ENCODE results near the gene TBC1D8.

Gene TBC1D8

GRCh38 chr2:101132202-101132601 lies 19.0 kb downstream of the TBC1D8 start:
- Histone ChIP-seq H3K4me3 (ENCODE audit: low read length) (no peak overlapping the region), H3K9me3 (ENCODE audit: control insufficient read depth, low read length) (no peaks in the 10 kb centered on the region), H3K27me3 (replicated peaks; ENCODE audit: control insufficient read depth, insufficient read depth, low read length) (no peaks in the 10 kb centered on the region), H3K4me1 (ENCODE audit: control insufficient read depth, insufficient read depth, low read length) (no peaks in the 10 kb centered on the region), H3K9ac (ENCODE audit: low read length) (no peak overlapping the region), H3K36me3 (ENCODE audit: control insufficient read depth, insufficient read depth, low read length, severe bottlenecking) (no peaks in the 10 kb centered on the region)
- DNase-seq (ENCODE audit: low read depth) = no peak

GRCh38 chr2:101130081-101130480 lies 21.1 kb downstream of the TBC1D8 start:
- H3K9me3 ChIP-seq (ENCODE audit: control insufficient read depth, low read length) = no peaks in the 10 kb centered on the region
- no peaks in the 10 kb centered on the region for H3K27me3 ChIP-seq (replicated peaks; ENCODE audit: control insufficient read depth, insufficient read depth, low read length)
- DNase-seq (ENCODE audit: low read depth) = no peak
- H3K4me1 ChIP-seq (ENCODE audit: control insufficient read depth, insufficient read depth, low read length) = peaks cover 17% of the 10 kb centered on the region
- H3K4me3 ChIP-seq (ENCODE audit: low read length) = no peak overlapping the region
- no peaks in the 10 kb centered on the region for H3K36me3 ChIP-seq (ENCODE audit: control insufficient read depth, insufficient read depth, low read length, severe bottlenecking)
- H3K9ac ChIP-seq (ENCODE audit: low read length) = no peak overlapping the region

DNA sequence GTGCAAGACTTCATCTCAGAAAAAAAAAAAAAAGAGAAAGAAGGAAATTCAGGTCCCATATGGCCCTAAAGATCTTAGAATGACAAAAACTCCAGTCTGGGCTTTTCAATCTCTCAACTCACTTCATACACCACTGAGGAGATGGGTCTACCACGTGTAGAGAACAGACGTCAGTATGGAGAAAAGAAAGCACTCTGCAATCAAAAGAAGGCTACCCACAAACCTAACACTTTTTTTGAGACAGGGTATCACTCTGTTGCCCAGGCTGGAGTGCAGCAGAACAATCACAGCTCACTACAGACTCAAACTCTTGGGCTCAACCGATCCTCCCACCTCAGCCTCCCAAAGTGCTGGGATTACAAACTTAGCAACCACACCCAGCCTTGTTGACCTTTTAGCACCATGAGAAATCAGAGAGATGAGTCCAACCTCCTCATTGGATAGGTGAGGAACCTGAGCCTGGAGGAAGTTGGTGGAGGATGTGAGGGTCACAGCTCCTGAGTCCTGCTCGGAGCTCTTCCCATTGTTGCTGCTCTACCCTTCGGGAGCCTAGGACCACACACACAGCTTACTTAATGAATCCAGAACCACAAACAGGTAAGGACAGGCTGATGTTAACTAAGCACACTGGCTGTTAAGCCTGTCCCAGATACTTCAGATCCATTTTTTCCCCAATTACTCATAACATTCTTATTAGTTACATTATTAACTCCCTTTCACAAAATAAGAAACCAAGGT lies 23.7 kb downstream of the TBC1D8 start:
- H3K9ac ChIP-seq (ENCODE audit: low read length) = no peak overlapping the region
- H3K9me3 ChIP-seq (ENCODE audit: control insufficient read depth, low read length) = no peaks in the 10 kb centered on the region
- no peak for DNase-seq (ENCODE audit: low read depth)
- H3K4me3 ChIP-seq (ENCODE audit: low read length) = no peak overlapping the region
- no peaks in the 10 kb centered on the region for H3K27me3 ChIP-seq (replicated peaks; ENCODE audit: control insufficient read depth, insufficient read depth, low read length)
- peaks cover 40% of the 10 kb centered on the region for H3K4me1 ChIP-seq (ENCODE audit: control insufficient read depth, insufficient read depth, low read length)
- H3K36me3 ChIP-seq (ENCODE audit: control insufficient read depth, insufficient read depth, low read length, severe bottlenecking) = no peaks in the 10 kb centered on the region

DNA sequence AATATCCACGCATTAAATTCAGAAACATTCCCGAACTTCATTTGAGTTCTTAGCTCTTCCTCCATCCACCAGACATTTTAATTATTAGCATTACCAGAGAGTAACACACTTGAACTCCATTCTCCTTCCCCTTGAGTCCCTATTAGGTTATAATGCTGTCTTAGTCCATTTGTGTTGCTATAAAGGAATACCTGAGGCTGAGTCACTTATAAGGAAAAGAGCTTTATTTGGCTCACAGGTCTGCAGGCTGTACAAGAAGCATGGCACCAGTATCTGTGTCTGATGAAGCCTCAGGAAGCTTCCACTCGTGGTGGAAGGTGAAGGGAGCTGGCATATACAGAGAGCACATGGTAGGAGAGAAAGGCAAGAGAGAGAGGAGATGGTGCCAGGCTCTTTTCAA lies 25.4 kb downstream of the TBC1D8 start:
- peak overlapping the region; percentile 12 for H3K9ac ChIP-seq (ENCODE audit: low read length)
- DNase-seq (ENCODE audit: low read depth) = no peak
- peaks cover 48% of the 10 kb centered on the region for H3K4me1 ChIP-seq (ENCODE audit: control insufficient read depth, insufficient read depth, low read length)
- H3K9me3 ChIP-seq (ENCODE audit: control insufficient read depth, low read length) = no peaks in the 10 kb centered on the region
- H3K36me3 ChIP-seq (ENCODE audit: control insufficient read depth, insufficient read depth, low read length, severe bottlenecking) = no peaks in the 10 kb centered on the region
- peak overlapping the region; percentile 29 for H3K4me3 ChIP-seq (ENCODE audit: low read length)
- no peaks in the 10 kb centered on the region for H3K27me3 ChIP-seq (replicated peaks; ENCODE audit: control insufficient read depth, insufficient read depth, low read length)

- Histone ChIP-seq H3K36me3 (ENCODE audit: control insufficient read depth, insufficient read depth, low read length, severe bottlenecking) (no peaks in the 10 kb centered on the region), H3K9me3 (ENCODE audit: control insufficient read depth, low read length) (no peaks in the 10 kb centered on the region), H3K27me3 (replicated peaks; ENCODE audit: control insufficient read depth, insufficient read depth, low read length) (no peaks in the 10 kb centered on the region), H3K9ac (ENCODE audit: low read length) (peak overlapping the region; percentile 12), H3K4me3 (ENCODE audit: low read length) (peak overlapping the region; percentile 29), H3K4me1 (ENCODE audit: control insufficient read depth, insufficient read depth, low read length) (peaks cover 53% of the 10 kb centered on the region)
- DNase-seq (ENCODE audit: low read depth) = peak; percentile 53
These were observed 25.8 kb downstream of the TBC1D8 start for GRCh38 chr2:101125374-101125773.

DNA sequence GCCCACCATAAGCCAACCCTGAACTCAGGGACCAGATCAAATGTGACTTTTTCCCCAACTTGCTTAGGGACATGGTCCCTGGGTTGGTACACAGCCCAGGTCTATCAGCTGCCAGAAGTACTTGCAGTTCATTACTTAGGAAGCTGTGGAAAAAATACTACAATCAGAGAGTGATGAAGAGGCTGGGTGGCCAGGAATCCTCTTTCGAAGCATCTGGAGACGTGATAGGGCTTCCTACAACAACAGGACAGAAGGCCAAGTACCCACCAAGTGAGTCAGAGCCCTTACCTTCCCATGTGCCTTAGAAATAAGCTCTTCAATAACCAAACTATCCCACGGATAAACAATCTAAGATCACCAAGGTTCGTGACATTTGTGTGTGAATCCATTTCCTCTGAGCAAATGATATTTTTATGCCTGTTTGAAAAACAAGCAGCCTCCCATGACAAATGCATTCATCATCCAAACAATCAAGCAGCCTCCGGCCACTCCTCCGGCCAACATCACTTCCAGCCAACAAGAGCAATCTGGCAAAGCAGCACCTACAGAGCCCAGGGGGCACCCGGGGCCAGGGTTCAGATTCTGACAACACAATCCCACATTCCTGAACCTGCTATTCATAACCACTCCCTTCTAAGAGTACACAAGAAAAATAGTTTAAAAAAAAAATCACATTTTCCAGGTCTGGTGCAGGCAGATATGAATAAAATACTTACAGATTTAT lies 26.4 kb downstream of the TBC1D8 start:
- Histone ChIP-seq H3K4me3 (ENCODE audit: low read length) (peak overlapping the region; percentile 70), H3K27me3 (replicated peaks; ENCODE audit: control insufficient read depth, insufficient read depth, low read length) (no peaks in the 10 kb centered on the region), H3K4me1 (ENCODE audit: control insufficient read depth, insufficient read depth, low read length) (peaks cover 58% of the 10 kb centered on the region), H3K36me3 (ENCODE audit: control insufficient read depth, insufficient read depth, low read length, severe bottlenecking) (no peaks in the 10 kb centered on the region), H3K9me3 (ENCODE audit: control insufficient read depth, low read length) (no peaks in the 10 kb centered on the region), H3K9ac (ENCODE audit: low read length) (peak overlapping the region; percentile 73)
- DNase-seq (ENCODE audit: low read depth) = peak; percentile 82

- Histone ChIP-seq H3K4me3 (ENCODE audit: low read length) (peak overlapping the region; percentile 70), H3K4me1 (ENCODE audit: control insufficient read depth, insufficient read depth, low read length) (peaks cover 67% of the 10 kb centered on the region), H3K9me3 (ENCODE audit: control insufficient read depth, low read length) (no peaks in the 10 kb centered on the region), H3K27me3 (replicated peaks; ENCODE audit: control insufficient read depth, insufficient read depth, low read length) (no peaks in the 10 kb centered on the region), H3K36me3 (ENCODE audit: control insufficient read depth, insufficient read depth, low read length, severe bottlenecking) (no peaks in the 10 kb centered on the region), H3K9ac (ENCODE audit: low read length) (peak overlapping the region; percentile 73)
- peak; percentile 31 for DNase-seq (ENCODE audit: low read depth)
These were observed 27.2 kb downstream of the TBC1D8 start for GRCh38 chr2:101123795-101124471.

GRCh38 chr2:101121174-101121573 lies 30.0 kb downstream of the TBC1D8 start:
- DNase-seq (ENCODE audit: low read depth) = no peak
- Histone ChIP-seq H3K27me3 (replicated peaks; ENCODE audit: control insufficient read depth, insufficient read depth, low read length) (no peaks in the 10 kb centered on the region), H3K36me3 (ENCODE audit: control insufficient read depth, insufficient read depth, low read length, severe bottlenecking) (no peaks in the 10 kb centered on the region), H3K9me3 (ENCODE audit: control insufficient read depth, low read length) (no peaks in the 10 kb centered on the region), H3K9ac (ENCODE audit: low read length) (no peak overlapping the region), H3K4me3 (ENCODE audit: low read length) (no peak overlapping the region), H3K4me1 (ENCODE audit: control insufficient read depth, insufficient read depth, low read length) (peaks cover 64% of the 10 kb centered on the region)

DNA sequence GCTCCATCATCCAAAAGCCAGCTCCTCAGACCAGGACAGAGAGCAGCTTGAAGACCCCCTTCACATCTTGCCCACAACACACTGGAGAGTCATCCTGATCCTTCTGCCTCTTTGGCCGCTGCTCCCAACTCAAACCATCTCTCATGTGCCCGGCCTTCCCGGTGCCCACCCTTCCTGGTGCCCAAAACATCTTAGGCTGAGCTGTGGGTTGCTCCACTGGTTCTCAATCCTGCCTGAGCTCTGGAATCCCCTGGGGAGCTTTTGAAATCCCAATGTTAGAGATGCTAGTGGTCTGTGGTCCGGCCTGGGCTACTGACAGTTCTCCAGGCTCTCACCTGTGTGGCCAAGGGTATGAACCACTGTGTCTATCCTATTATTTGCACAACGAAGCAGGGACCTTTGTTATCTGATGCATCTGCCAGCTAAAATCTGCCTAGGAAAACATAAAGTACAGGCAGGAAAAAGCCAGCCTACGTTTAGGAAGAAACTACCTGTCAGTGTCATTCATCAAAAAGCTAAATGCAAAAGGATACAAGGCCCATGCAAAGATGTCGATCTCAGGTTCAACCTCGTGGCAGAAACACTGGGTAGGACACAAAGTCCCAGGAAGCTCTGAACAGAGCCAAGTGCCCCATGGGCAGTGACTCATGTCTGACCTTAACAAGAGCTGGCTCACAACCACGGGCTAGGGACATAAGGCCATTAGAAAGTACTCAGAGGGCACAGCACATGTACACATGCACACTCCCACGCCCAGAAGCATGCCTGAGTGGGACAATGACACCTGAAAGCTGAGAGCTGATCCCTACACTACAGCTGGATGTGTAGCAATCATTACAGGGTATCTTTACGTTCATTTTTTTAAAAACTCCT lies 30.8 kb downstream of the TBC1D8 start:
- peaks cover 60% of the 10 kb centered on the region for H3K4me1 ChIP-seq (ENCODE audit: control insufficient read depth, insufficient read depth, low read length)
- no peaks in the 10 kb centered on the region for H3K9me3 ChIP-seq (ENCODE audit: control insufficient read depth, low read length)
- H3K9ac ChIP-seq (ENCODE audit: low read length) = peak overlapping the region; percentile 61
- no peaks in the 10 kb centered on the region for H3K27me3 ChIP-seq (replicated peaks; ENCODE audit: control insufficient read depth, insufficient read depth, low read length)
- H3K36me3 ChIP-seq (ENCODE audit: control insufficient read depth, insufficient read depth, low read length, severe bottlenecking) = no peaks in the 10 kb centered on the region
- peak; percentile 84 for DNase-seq (ENCODE audit: low read depth)
- H3K4me3 ChIP-seq (ENCODE audit: low read length) = peak overlapping the region; percentile 38

- Histone ChIP-seq H3K27me3 (replicated peaks; ENCODE audit: control insufficient read depth, insufficient read depth, low read length) (no peaks in the 10 kb centered on the region), H3K4me3 (ENCODE audit: low read length) (peak overlapping the region; percentile 38), H3K4me1 (ENCODE audit: control insufficient read depth, insufficient read depth, low read length) (peaks cover 57% of the 10 kb centered on the region), H3K9ac (ENCODE audit: low read length) (peak overlapping the region; percentile 61), H3K9me3 (ENCODE audit: control insufficient read depth, low read length) (no peaks in the 10 kb centered on the region), H3K36me3 (ENCODE audit: control insufficient read depth, insufficient read depth, low read length, severe bottlenecking) (no peaks in the 10 kb centered on the region)
- peak; percentile 59 for DNase-seq (ENCODE audit: low read depth)
These were observed 31.8 kb downstream of the TBC1D8 start for GRCh38 chr2:101119431-101119830.
